OCI-LY3 (cell line): ENCODE data around the gene DSN1.
"Not testable (repeated sequence)": the region's sequence is repeated elsewhere in the genome, so short reads cannot be mapped to it uniquely, and the experiment has no call there.

Experiments
- H2AFZ ChIP-seq: fragments of 200-600, 300-600 bp; shearing (Covaris generic); 2 replicates; pipeline ENCODE4 v1.6.0; 2014; ENCODE audit warnings: antibody characterized with exemption, low read depth, low read length
- H3K27ac ChIP-seq: fragments of 200-600, 300-600 bp; sonication (generic); 2 replicates; pipeline ENCODE4 v1.5.1; 2014; ENCODE audit warnings: mild to moderate bottlenecking, low read length, moderate library complexity, mixed read lengths
- H3K27me3 ChIP-seq: fragments of 200-600, 300-600 bp; sonication (generic); 2 replicates; pipeline ENCODE4 v1.6.1; 2014; ENCODE audit warnings: low read depth, low read length, mixed read lengths
- H3K36me3 ChIP-seq: fragments of 200-600, 300-600 bp; sonication (generic); replicated peaks from 2 replicates; pipeline ENCODE3; 2014; ENCODE audit warnings: low read depth, low read length, mixed read lengths
- H3K4me1 ChIP-seq: fragments of 300-600, 200-600 bp; sonication (generic); 2 replicates; pipeline ENCODE4 v1.6.1; 2014; ENCODE audit warnings: low read length, mixed read lengths
- H3K4me2 ChIP-seq: fragments of 200-600, 300-600 bp; sonication (generic); 2 replicates; pipeline ENCODE4 v1.6.1; 2014; ENCODE audit warnings: low read length, mixed read lengths
- H3K4me3 ChIP-seq: fragments of 300-600, 200-600 bp; sonication (generic); 2 replicates; pipeline ENCODE4 v1.5.1; 2014; ENCODE audit warnings: antibody characterized with exemption, mild to moderate bottlenecking, low read length, moderate library complexity
- H3K79me2 ChIP-seq: fragments of 300-600, 200-600 bp; shearing (Covaris generic); 2 replicates; pipeline ENCODE4 v1.6.1; 2014; ENCODE audit warnings: mild to moderate bottlenecking, low read length, mixed read lengths
- H3K9ac ChIP-seq: fragments of 300-600, 200-600 bp; shearing (Covaris generic); 2 replicates; pipeline ENCODE4 v1.6.0; 2014; ENCODE audit warnings: mild to moderate bottlenecking, low read length, moderate library complexity
- H3K9me3 ChIP-seq: fragments of 200-600, 300-600 bp; shearing (Covaris generic); 2 replicates; pipeline ENCODE4 v1.6.1; 2014; ENCODE audit warnings: low read length, mixed read lengths; ENCODE audit not compliant: insufficient read depth
- H4K20me1 ChIP-seq: fragments of 200-600, 300-600 bp; sonication (generic); 2 replicates; pipeline ENCODE4 v1.6.1; 2016; ENCODE audit warnings: low read length, mixed read lengths; ENCODE audit not compliant: insufficient read depth
- CTCF ChIP-seq: fragments of 200-600, 300-600 bp; sonication (generic); IDR thresholded peaks from 2 replicates; pipeline ENCODE4 v1.5.1; 2014; ENCODE audit warnings: antibody characterized with exemption, low read length, low read depth
- EZH2phosphoT487 ChIP-seq: fragments of 200-600 bp; shearing (Covaris generic); IDR thresholded peaks from 2 replicates; pipeline ENCODE4 v1.6.1; 2018; ENCODE audit warnings: antibody characterized with exemption, mixed run types, low read depth

The DSN1 gene

GRCh38 chr20:36802326-36803222, 29.0 kb upstream of the DSN1 start:
- TF ChIP-seq CTCF (no peak), EZH2phosphoT487 (no peak)
- H3K4me3 ChIP-seq: no peak overlapping the region
- H3K27me3 ChIP-seq: no peaks in the 10 kb centered on the region
- no peaks in the 10 kb centered on the region for H3K4me1 ChIP-seq
- no peaks in the 10 kb centered on the region for H4K20me1 ChIP-seq
- no peak overlapping the region for H3K4me2 ChIP-seq
- H3K9ac ChIP-seq: no peak overlapping the region
- H3K9me3 ChIP-seq: no peaks in the 10 kb centered on the region
- peaks cover 19% of the 10 kb centered on the region for H3K36me3 ChIP-seq
- no peaks in the 10 kb centered on the region for H3K79me2 ChIP-seq
- H2AFZ ChIP-seq: no peak overlapping the region
- no peak overlapping the region for H3K27ac ChIP-seq

- H3K36me3 ChIP-seq: peaks cover 19% of the 10 kb centered on the region
- TF ChIP-seq CTCF (no peak), EZH2phosphoT487 (no peak)
- no peak overlapping the region for H3K4me3 ChIP-seq
- no peaks in the 10 kb centered on the region for H3K79me2 ChIP-seq
- no peaks in the 10 kb centered on the region for H4K20me1 ChIP-seq
- no peak overlapping the region for H3K4me2 ChIP-seq
- no peak overlapping the region for H2AFZ ChIP-seq
- no peak overlapping the region for H3K27ac ChIP-seq
- no peaks in the 10 kb centered on the region for H3K4me1 ChIP-seq
- no peaks in the 10 kb centered on the region for H3K9me3 ChIP-seq
- no peak overlapping the region for H3K9ac ChIP-seq
- no peaks in the 10 kb centered on the region for H3K27me3 ChIP-seq
Observed at GRCh38 chr20:36800410-36800809, 26.8 kb upstream of the DSN1 start.

- H3K27ac ChIP-seq, H3K9ac ChIP-seq, H3K27me3 ChIP-seq, H3K4me2 ChIP-seq, H3K4me3 ChIP-seq, H4K20me1 ChIP-seq, H3K4me1 ChIP-seq, H3K9me3 ChIP-seq, H3K79me2 ChIP-seq, H2AFZ ChIP-seq: not testable (repeated sequence)
- H3K36me3 ChIP-seq: peaks cover 19% of the 10 kb centered on the region
Observed at GRCh38 chr20:36799313-36799712, 25.8 kb upstream of the DSN1 start.

GRCh38 chr20:36796875-36797274, 23.3 kb upstream of the DSN1 start:
- H4K20me1 ChIP-seq: no peaks in the 10 kb centered on the region
- no peak overlapping the region for H2AFZ ChIP-seq
- no peaks in the 10 kb centered on the region for H3K9me3 ChIP-seq
- TF ChIP-seq EZH2phosphoT487: no peak
- no peak for TF ChIP-seq CTCF
- no peak overlapping the region for H3K27ac ChIP-seq
- H3K4me2 ChIP-seq: no peak overlapping the region
- no peaks in the 10 kb centered on the region for H3K79me2 ChIP-seq
- H3K27me3 ChIP-seq: no peaks in the 10 kb centered on the region
- no peak overlapping the region for H3K4me3 ChIP-seq
- peaks cover 17% of the 10 kb centered on the region for H3K36me3 ChIP-seq
- no peak overlapping the region for H3K9ac ChIP-seq
- peaks cover 7% of the 10 kb centered on the region for H3K4me1 ChIP-seq
